Right lobe of liver (tissue), 4 donors: ENCODE results near the gene HS6ST3.

Source experiments
- POLR2A ChIP-seq: fragments of 450-650 bp; IDR thresholded peaks from one replicate; pipeline ENCODE4 v1.6.1; 2017; ENCODE audit warnings: antibody characterized with exemption, mild to moderate bottlenecking
- TF ChIP-seq, protein P1 (sequence below), 4 donors: fragments of 200-600 bp in 3 of 4; fragments of 450-650 bp in 1 of 4; IDR thresholded peaks; one replicate each; pipeline versions ENCODE4 v1.5.1 to v1.8.0; 2016 to 2022; ENCODE audit warnings: antibody characterized with exemption in 4 of 4, mild to moderate bottlenecking in 2 of 4
- donor health status: DM: no; HTN: no; CAD: no.
- donor health status: DM: no; HTN: no; CAD: no.
- donor health status: DM: no; HTN: yes; CAD: no.

DNA sequence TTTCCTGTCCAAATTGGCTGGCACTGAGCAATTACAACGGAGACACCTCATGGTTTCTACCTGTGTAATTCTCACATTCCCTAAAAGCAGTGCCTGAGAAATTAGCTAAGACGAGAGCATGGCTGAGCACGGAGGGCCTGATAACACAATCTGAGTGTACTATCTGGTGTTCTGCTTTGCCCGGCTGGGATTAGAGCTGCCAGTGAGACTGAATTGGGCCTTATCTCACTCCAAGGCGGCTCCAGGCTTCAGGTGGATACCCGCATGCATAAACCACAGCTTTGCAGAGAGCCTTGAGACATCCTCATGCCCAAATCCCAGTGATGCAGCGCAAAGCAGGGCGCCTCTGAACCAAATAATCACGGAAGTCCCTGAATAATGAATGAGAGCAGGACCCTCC is 732.1 kb downstream of the HS6ST3 start:
- TF ChIP-seq, protein P1, sequence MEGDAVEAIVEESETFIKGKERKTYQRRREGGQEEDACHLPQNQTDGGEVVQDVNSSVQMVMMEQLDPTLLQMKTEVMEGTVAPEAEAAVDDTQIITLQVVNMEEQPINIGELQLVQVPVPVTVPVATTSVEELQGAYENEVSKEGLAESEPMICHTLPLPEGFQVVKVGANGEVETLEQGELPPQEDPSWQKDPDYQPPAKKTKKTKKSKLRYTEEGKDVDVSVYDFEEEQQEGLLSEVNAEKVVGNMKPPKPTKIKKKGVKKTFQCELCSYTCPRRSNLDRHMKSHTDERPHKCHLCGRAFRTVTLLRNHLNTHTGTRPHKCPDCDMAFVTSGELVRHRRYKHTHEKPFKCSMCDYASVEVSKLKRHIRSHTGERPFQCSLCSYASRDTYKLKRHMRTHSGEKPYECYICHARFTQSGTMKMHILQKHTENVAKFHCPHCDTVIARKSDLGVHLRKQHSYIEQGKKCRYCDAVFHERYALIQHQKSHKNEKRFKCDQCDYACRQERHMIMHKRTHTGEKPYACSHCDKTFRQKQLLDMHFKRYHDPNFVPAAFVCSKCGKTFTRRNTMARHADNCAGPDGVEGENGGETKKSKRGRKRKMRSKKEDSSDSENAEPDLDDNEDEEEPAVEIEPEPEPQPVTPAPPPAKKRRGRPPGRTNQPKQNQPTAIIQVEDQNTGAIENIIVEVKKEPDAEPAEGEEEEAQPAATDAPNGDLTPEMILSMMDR (IDR thresholded peaks at IDR 0.05) = no peak
- no peak for TF ChIP-seq POLR2A
